ENCODE data around the gene AKAP8L.
"Not testable (repeated sequence)": the region's sequence is repeated elsewhere in the genome, so short reads cannot be mapped to it uniquely, and the experiment has no call there.

Gene AKAP8L

DNA sequence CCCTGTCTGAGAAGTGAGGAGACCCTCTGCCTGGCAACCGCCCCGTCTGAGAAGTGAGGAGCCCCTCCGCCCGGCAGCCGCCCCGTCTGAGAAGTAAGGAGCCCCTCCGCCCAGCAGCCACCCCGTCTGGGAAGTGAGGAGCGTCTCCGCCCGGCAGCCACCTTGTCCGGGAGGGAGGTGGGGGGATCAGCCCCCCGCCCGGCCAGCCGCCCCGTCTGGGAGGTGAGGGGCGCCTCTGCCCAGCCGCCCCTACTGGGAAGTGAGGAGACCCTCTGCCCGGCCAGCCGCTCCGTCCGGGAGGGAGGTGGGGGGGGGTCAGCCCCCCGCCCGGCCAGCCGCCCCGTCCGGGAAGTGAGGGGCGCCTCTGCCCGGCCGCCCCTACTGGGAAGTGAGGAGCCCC is 55.7 kb downstream of the AKAP8L start:
- H3K4me3 ChIP-seq (ENCODE audit: low read length); H3K4me1 ChIP-seq (ENCODE audit: insufficient read depth, low read length); H3K9me3 ChIP-seq (ENCODE audit: insufficient read depth, low read depth, low read length); H3K27ac ChIP-seq (ENCODE audit: low read depth, low read length); H3K27me3 ChIP-seq (ENCODE audit: insufficient read depth, low read length); H3K9ac ChIP-seq (ENCODE audit: low read depth, low read length): not testable (repeated sequence)
- peaks cover 73% of the 10 kb centered on the region for H3K36me3 ChIP-seq (ENCODE audit: insufficient read depth, low read length)
- WGBS, result 96% methylated on average over 17 of the region's 30 CpGs

DNA sequence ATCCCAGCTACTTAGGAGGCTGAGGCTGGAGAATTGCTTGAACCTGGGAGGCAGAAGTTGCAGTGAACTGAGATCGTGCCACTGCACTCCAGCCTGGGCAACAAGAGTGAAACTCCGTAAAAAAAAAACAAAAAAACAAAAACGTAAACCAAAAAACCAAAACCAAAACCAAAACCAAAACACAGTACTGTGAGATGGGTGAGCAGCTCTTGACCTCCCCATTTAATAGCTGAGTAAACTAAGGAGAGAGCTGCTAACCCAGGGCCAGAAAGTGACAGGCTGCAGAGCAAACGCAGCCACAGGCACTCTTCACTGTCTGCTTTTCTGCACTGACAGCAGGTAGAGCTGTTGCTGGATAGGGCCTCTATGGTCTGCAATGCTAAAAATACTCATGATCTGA is 58.8 kb downstream of the AKAP8L start:
- not testable (repeated sequence) for H3K27me3 ChIP-seq (ENCODE audit: insufficient read depth, low read length); H3K4me3 ChIP-seq (ENCODE audit: low read length); H3K4me1 ChIP-seq (ENCODE audit: insufficient read depth, low read length); H3K9me3 ChIP-seq (ENCODE audit: insufficient read depth, low read depth, low read length); H3K9ac ChIP-seq (ENCODE audit: low read depth, low read length); H3K27ac ChIP-seq (ENCODE audit: low read depth, low read length)
- 97% methylated on average over 4 of the region's 4 CpGs for WGBS
- H3K36me3 ChIP-seq (ENCODE audit: insufficient read depth, low read length), result peaks cover 73% of the 10 kb centered on the region

DNA sequence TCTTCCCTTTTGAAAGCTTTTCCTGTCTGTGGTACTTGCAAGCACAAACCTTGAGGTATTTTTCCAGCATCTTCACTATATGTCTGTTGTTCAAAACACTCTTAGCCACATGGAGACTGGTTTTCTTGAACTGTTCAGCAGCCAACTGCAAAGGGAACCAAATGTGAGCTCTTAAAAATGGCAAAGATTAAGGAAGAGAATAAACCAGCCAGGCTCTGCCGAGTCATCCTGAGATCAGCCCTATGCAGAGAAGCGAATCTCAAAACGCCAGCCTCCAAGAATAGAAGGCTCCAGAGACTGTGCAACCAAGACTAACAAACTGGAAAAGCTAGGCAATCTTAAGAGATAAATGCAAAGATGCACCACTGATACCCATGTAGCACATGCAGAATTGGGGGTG is 59.9 kb downstream of the AKAP8L start:
- H3K27me3 ChIP-seq (ENCODE audit: insufficient read depth, low read length), result no peaks in the 10 kb centered on the region
- no peak overlapping the region for H3K4me3 ChIP-seq (ENCODE audit: low read length)
- no peak overlapping the region for H3K9ac ChIP-seq (ENCODE audit: low read depth, low read length)
- 97% methylated on average over 3 of the region's 3 CpGs for WGBS
- no peaks in the 10 kb centered on the region for H3K4me1 ChIP-seq (ENCODE audit: insufficient read depth, low read length)
- peaks cover 76% of the 10 kb centered on the region for H3K36me3 ChIP-seq (ENCODE audit: insufficient read depth, low read length)
- no peaks in the 10 kb centered on the region for H3K9me3 ChIP-seq (ENCODE audit: insufficient read depth, low read depth, low read length)
- H3K27ac ChIP-seq (ENCODE audit: low read depth, low read length), result no peak overlapping the region

DNA sequence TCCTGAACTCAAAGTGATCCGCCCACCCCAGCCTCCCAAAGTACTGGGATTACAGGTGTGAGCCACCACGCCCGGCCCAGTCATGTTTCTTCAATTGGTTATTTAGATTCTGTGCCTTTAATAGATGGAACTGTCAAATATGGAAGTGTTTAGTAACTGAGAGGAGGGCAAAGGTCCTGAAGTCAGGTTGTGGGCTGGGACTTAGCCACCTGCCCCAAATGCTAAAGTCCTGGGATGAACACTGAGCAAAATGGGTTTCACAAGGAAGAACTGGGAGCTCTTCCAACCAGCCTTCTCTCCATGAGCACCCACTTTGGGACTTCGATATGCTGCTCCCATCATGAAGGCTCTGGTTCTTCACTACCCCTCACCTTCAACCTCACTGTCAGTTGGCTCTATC is 60.9 kb downstream of the AKAP8L start:
- Histone ChIP-seq H3K9ac (ENCODE audit: low read depth, low read length) (no peak overlapping the region), H3K27me3 (ENCODE audit: insufficient read depth, low read length) (no peaks in the 10 kb centered on the region), H3K27ac (ENCODE audit: low read depth, low read length) (no peak overlapping the region), H3K4me1 (ENCODE audit: insufficient read depth, low read length) (no peaks in the 10 kb centered on the region), H3K36me3 (ENCODE audit: insufficient read depth, low read length) (peaks cover 82% of the 10 kb centered on the region), H3K4me3 (ENCODE audit: low read length) (no peak overlapping the region), H3K9me3 (ENCODE audit: insufficient read depth, low read depth, low read length) (no peaks in the 10 kb centered on the region)
- 95% methylated on average over 4 of the region's 4 CpGs for WGBS

DNA sequence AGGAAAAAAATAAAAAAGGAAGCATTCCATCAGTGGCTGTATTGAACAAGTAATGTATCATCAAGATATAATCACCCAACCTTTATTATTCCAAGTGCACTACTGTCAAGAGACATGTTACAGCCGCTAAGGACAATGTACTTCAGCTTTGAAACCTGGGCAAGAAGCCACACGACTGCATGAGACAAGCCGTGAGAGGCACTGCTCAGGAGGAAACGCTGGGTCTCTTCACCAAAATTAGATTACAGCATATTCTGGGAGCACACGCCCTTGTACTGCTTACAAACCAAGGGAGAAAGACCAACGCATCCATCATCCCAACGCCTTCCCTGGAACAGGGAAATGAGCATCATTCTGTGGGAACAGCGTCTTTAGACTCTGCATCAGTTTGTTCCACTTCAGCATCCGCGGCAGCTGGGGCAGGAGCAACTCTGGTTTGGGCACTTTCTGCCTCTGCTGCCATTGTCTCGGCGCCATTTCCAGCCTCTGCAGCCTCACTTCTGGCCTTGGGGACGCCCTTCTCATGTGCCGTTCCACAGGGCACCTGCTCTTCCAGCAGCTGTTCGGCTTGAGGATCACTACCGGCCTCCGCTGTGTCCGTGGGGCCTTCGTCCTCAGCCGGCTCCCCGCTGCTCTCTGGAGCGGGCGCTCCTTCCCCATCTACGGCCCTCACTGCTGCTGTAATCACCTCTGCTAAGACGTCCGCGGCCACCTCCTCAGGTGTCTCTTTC is 64.1 kb downstream of the AKAP8L start:
- Histone ChIP-seq H3K27me3 (ENCODE audit: insufficient read depth, low read length) (no peaks in the 10 kb centered on the region), H3K27ac (ENCODE audit: low read depth, low read length) (no peak overlapping the region), H3K4me1 (ENCODE audit: insufficient read depth, low read length) (no peaks in the 10 kb centered on the region), H3K36me3 (ENCODE audit: insufficient read depth, low read length) (peaks cover 62% of the 10 kb centered on the region), H3K9me3 (ENCODE audit: insufficient read depth, low read depth, low read length) (no peaks in the 10 kb centered on the region), H3K4me3 (ENCODE audit: low read length) (no peak overlapping the region), H3K9ac (ENCODE audit: low read depth, low read length) (no peak overlapping the region)
- WGBS, result 97% methylated on average over 27 of the region's 27 CpGs

DNA sequence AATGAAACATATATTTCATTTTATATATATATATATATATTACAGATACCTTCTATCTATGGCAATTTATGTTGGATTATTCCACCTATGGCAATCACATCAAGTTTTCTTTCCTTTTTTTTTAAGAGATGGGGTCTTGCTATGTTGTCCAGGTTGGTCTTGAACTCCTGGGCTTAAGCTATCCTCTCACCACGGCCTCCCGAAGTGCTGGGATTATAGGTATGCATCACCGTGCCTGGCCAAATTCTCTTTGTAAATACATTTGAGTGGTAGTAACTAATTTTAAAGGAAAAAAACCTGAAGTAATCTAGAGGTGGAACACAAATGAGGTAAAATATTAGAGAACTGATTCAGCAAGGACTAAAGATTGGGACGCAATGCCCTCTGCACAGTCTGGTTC is 64.9 kb downstream of the AKAP8L start:
- Histone ChIP-seq H3K27me3 (ENCODE audit: insufficient read depth, low read length) (no peaks in the 10 kb centered on the region), H3K9me3 (ENCODE audit: insufficient read depth, low read depth, low read length) (no peaks in the 10 kb centered on the region), H3K27ac (ENCODE audit: low read depth, low read length) (no peak overlapping the region), H3K9ac (ENCODE audit: low read depth, low read length) (no peak overlapping the region), H3K4me3 (ENCODE audit: low read length) (no peak overlapping the region), H3K36me3 (ENCODE audit: insufficient read depth, low read length) (peaks cover 54% of the 10 kb centered on the region), H3K4me1 (ENCODE audit: insufficient read depth, low read length) (no peaks in the 10 kb centered on the region)
- WGBS, result 73% methylated on average over 4 of the region's 4 CpGs

DNA sequence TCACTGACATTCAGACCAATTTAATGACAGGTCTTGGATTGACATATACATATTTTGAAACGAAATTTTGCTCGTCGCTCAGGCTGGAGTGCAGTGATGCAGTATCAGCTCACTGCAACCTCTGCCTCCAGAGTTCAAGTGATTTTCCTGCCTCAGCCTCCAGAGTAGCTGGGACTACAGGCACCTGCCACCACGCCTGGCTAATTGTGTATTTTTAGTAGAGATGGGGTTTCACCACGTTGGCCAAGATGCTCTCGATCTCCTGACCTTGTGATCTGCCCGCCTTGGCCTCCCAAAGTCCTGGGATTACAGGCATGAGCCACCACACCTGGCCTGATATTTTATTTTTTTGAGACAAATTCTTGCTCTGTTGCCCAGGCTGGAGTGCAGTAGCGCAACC is 66.3 kb downstream of the AKAP8L start:
- H3K4me3 ChIP-seq (ENCODE audit: low read length), result not testable (repeated sequence)
- H3K36me3 ChIP-seq (ENCODE audit: insufficient read depth, low read length), result peaks cover 40% of the 10 kb centered on the region

DNA sequence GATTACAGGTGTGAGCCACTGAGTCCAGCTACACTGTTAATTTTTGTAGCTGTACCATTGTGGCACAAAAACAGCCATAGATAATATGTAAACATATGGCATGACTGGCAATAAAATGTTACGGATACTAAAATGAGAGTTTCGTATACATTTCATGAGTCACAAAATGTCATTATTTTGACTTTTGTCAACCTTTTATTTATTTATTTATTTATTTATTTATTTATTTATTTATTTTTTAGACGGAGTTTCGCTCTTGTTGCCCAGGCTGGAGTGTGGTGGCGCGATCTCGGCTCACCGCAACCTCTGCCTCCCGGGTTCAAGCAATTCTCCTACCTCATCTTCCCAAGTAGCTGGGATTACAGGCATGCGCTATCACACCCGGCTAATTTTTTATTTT is 77.5 kb downstream of the AKAP8L start:
- H3K27ac ChIP-seq (ENCODE audit: low read depth, low read length); H3K4me3 ChIP-seq (ENCODE audit: low read length); H3K9me3 ChIP-seq (ENCODE audit: insufficient read depth, low read depth, low read length); H3K9ac ChIP-seq (ENCODE audit: low read depth, low read length); H3K27me3 ChIP-seq (ENCODE audit: insufficient read depth, low read length); H3K4me1 ChIP-seq (ENCODE audit: insufficient read depth, low read length): not testable (repeated sequence)
- peaks cover 14% of the 10 kb centered on the region for H3K36me3 ChIP-seq (ENCODE audit: insufficient read depth, low read length)
- 97% methylated on average over 10 of the region's 11 CpGs for WGBS

More for the DNA sequence above, 66.3 kb downstream of the AKAP8L start:
- H3K27me3 ChIP-seq (ENCODE audit: insufficient read depth, low read length); H3K9me3 ChIP-seq (ENCODE audit: insufficient read depth, low read depth, low read length); H3K9ac ChIP-seq (ENCODE audit: low read depth, low read length); H3K27ac ChIP-seq (ENCODE audit: low read depth, low read length); H3K4me1 ChIP-seq (ENCODE audit: insufficient read depth, low read length): not testable (repeated sequence)
- WGBS, result 96% methylated on average over 8 of the region's 8 CpGs

DNA sequence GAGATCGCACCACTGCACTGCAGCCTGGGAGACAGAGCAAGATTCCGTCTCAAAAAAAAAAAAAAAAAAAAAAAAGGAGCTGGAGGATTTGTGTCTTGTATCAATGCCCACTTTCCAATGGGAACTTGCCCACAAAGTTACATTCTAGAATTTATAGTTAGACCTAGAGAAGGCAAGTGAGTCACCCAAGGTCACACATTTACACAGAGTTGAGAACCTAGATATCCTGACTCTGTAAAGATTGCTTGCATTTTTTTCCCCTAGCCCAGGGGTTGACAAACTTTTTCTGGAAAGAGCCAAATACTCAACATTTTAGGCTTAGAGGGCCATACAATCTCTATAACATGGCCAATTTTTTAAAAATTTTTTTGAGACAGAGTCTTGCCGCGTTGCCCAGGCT is 78.7 kb downstream of the AKAP8L start:
- H3K27me3 ChIP-seq (ENCODE audit: insufficient read depth, low read length), result no peaks in the 10 kb centered on the region
- peaks cover 6% of the 10 kb centered on the region for H3K36me3 ChIP-seq (ENCODE audit: insufficient read depth, low read length)
- no peaks in the 10 kb centered on the region for H3K4me1 ChIP-seq (ENCODE audit: insufficient read depth, low read length)
- H3K9me3 ChIP-seq (ENCODE audit: insufficient read depth, low read depth, low read length), result no peaks in the 10 kb centered on the region
- H3K9ac ChIP-seq (ENCODE audit: low read depth, low read length), result no peak overlapping the region
- 98% methylated on average over 4 of the region's 4 CpGs for WGBS
- no peak overlapping the region for H3K4me3 ChIP-seq (ENCODE audit: low read length)
- H3K27ac ChIP-seq (ENCODE audit: low read depth, low read length), result no peak overlapping the region

DNA sequence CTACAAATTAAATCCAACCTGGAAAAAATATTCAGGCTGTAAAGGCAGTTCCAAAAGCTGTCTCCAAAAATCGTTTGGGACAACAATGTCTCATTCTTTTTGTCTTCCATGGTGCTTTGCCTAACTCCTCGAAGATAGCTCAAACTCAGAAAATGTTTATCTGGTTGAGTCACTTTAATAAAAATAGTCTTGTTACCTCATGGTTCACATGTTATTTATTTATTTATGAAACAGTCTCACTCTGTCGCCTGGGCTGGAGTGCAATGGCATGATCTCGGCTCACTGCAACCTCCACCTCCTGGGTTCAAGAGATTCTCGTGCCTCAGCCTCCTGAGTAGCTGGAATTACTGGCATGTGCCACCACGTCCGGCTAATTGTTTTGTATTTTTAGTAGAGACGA is 81.6 kb downstream of the AKAP8L start:
- H3K9me3 ChIP-seq (ENCODE audit: insufficient read depth, low read depth, low read length), result no peaks in the 10 kb centered on the region
- WGBS, result 94% methylated on average over 8 of the region's 8 CpGs
- H3K27me3 ChIP-seq (ENCODE audit: insufficient read depth, low read length), result no peaks in the 10 kb centered on the region
- H3K36me3 ChIP-seq (ENCODE audit: insufficient read depth, low read length), result peaks cover 6% of the 10 kb centered on the region; the same call in 1 of the 2 replicates
- no peak overlapping the region for H3K27ac ChIP-seq (ENCODE audit: low read depth, low read length)
- no peak overlapping the region for H3K9ac ChIP-seq (ENCODE audit: low read depth, low read length)
- no peaks in the 10 kb centered on the region for H3K4me1 ChIP-seq (ENCODE audit: insufficient read depth, low read length)
- H3K4me3 ChIP-seq (ENCODE audit: low read length), result no peak overlapping the region

DNA sequence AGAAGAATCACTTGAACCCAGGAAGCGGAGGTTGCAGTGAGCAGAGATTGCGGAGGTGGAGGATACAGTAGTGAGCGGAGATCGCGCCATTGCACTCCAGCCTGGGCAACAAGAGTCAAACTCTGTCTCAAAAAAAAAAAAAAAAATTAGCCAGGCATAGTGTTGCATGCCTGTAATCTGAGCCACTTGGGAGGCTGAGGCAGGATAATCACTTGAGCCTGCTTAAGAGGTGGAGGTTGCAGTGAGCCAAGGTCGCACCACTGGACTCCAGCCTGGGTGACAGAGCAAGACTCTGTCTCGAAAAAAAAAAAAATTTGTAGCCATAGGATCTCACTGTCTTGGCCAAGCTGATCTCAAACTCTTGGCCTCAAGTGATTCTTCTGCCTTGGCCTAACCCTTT is 82.8 kb downstream of the AKAP8L start:
- not testable (repeated sequence) for H3K9ac ChIP-seq (ENCODE audit: low read depth, low read length); H3K36me3 ChIP-seq (ENCODE audit: insufficient read depth, low read length); H3K4me1 ChIP-seq (ENCODE audit: insufficient read depth, low read length); H3K4me3 ChIP-seq (ENCODE audit: low read length); H3K27me3 ChIP-seq (ENCODE audit: insufficient read depth, low read length); H3K27ac ChIP-seq (ENCODE audit: low read depth, low read length); H3K9me3 ChIP-seq (ENCODE audit: insufficient read depth, low read depth, low read length)
- WGBS, result 87% methylated on average over 7 of the region's 7 CpGs
